Measurements from ENCODE around the gene ANTXRL. TPM values are rescaled to one million over a fixed set of nuclear protein-coding genes. Genes with fewer than 3 reads are reported as not detected.

The ANTXRL gene
- total and polyA plus RNA-seq, 2 of the 8 experiments (the other 6 are each of a cell fraction or from before 2014, with no cell fraction given), result not detected

- TF ChIP-seq, protein P1, sequence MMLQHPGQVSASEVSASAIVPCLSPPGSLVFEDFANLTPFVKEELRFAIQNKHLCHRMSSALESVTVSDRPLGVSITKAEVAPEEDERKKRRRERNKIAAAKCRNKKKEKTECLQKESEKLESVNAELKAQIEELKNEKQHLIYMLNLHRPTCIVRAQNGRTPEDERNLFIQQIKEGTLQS (IDR thresholded peaks at IDR 0.05; ENCODE audit: insufficient read depth, low read depth, low read length), result no peak
- no peak for TF ChIP-seq CHD2 (IDR thresholded peaks at IDR 0.05; ENCODE audit: low read length)
These were observed 36.3 kb upstream of the ANTXRL start (continued) for GRCh38 chr10:46250481-46250880.

Measured in H1 (cell line).